RWPE2 (cell line): ENCODE results near the gene SLC16A2.

Source experiments
- ATAC-seq: fragments of 200-7000 bp; cut with Tn5 transposase; 3 replicates; pipeline ENCODE4 v1.9.1; 2021; ENCODE audit warnings: low read depth
- DNase-seq: peaks from one replicate; pipeline ENCODE4 v3.0.0-alpha.2; 2020; ENCODE audit warnings: low spot score
- H3K27ac ChIP-seq: fragments of 450-650 bp; 2 replicates; pipeline ENCODE4 v1.5.1; 2017; ENCODE audit warnings: mild to moderate bottlenecking; ENCODE audit not compliant: poor library complexity, severe bottlenecking
- H3K27me3 ChIP-seq: fragments of 250-450 bp; sonication (Bioruptor Pico); 2 replicates; pipeline ENCODE4 v1.5.1; 2021; ENCODE audit warnings: mild to moderate bottlenecking, moderate library complexity; ENCODE audit not compliant: insufficient read depth, poor library complexity, severe bottlenecking
- H3K36me3 ChIP-seq: fragments of 250-450 bp; sonication (Bioruptor Pico); 2 replicates; pipeline ENCODE4 v1.5.1; 2020; ENCODE audit warnings: low read depth, mild to moderate bottlenecking, moderate library complexity
- H3K4me1 ChIP-seq: fragments of 250-450 bp; sonication (Bioruptor Pico); 2 replicates; pipeline ENCODE4 v1.5.1; 2021; ENCODE audit warnings: mild to moderate bottlenecking, moderate library complexity; ENCODE audit not compliant: insufficient read depth, poor library complexity, severe bottlenecking
- H3K4me3 ChIP-seq: fragments of 250-450 bp; sonication (Bioruptor Pico); 2 replicates; pipeline ENCODE4 v1.5.1; 2021; ENCODE audit warnings: mild to moderate bottlenecking, moderate library complexity; ENCODE audit not compliant: severe bottlenecking
- H3K9me3 ChIP-seq: fragments of 250-450 bp; sonication (Bioruptor Pico); 2 replicates; pipeline ENCODE4 v1.5.1; 2021; ENCODE audit warnings: mild to moderate bottlenecking, moderate library complexity; ENCODE audit not compliant: severe bottlenecking
- CTCF ChIP-seq: fragments of 450-650 bp; IDR thresholded peaks from one replicate; pipeline ENCODE4 v1.5.1; 2017; ENCODE audit warnings: mild to moderate bottlenecking, moderate library complexity; ENCODE audit not compliant: poor library complexity, severe bottlenecking

The SLC16A2 gene

GRCh38 chrX:74519870-74520269 is 98.6 kb downstream of the SLC16A2 start:
- no peaks in the 10 kb centered on the region for H3K36me3 ChIP-seq
- DNase-seq = no peak
- H3K4me3 ChIP-seq = no peak overlapping the region
- H3K27me3 ChIP-seq = no peaks in the 10 kb centered on the region
- no peak for TF ChIP-seq CTCF
- no peak overlapping the region for H3K27ac ChIP-seq
- H3K9me3 ChIP-seq = no peaks in the 10 kb centered on the region
- no peak for ATAC-seq
- H3K4me1 ChIP-seq = no peaks in the 10 kb centered on the region

- Histone ChIP-seq H3K4me3 (no peak overlapping the region), H3K4me1 (no peaks in the 10 kb centered on the region), H3K27ac (no peak overlapping the region), H3K9me3 (no peaks in the 10 kb centered on the region), H3K36me3 (no peaks in the 10 kb centered on the region), H3K27me3 (no peaks in the 10 kb centered on the region)
- no peak for TF ChIP-seq CTCF
- ATAC-seq (no peak), DNase-seq (no peak)
These were observed 99.0 kb downstream of the SLC16A2 start for GRCh38 chrX:74520291-74520690.

- no peak for ATAC-seq
- Histone ChIP-seq H3K27me3 (no peaks in the 10 kb centered on the region), H3K36me3 (no peaks in the 10 kb centered on the region), H3K4me1 (no peaks in the 10 kb centered on the region), H3K9me3 (no peaks in the 10 kb centered on the region), H3K27ac (no peak overlapping the region), H3K4me3 (no peak overlapping the region)
- TF ChIP-seq CTCF = no peak
- no peak for DNase-seq
These were observed 99.6 kb downstream of the SLC16A2 start for GRCh38 chrX:74520896-74521295.

GRCh38 chrX:74521961-74522751 is 100.9 kb downstream of the SLC16A2 start:
- Histone ChIP-seq H3K36me3 (no peaks in the 10 kb centered on the region), H3K27ac (no peak overlapping the region), H3K4me3 (no peak overlapping the region), H3K4me1 (no peaks in the 10 kb centered on the region), H3K27me3 (no peaks in the 10 kb centered on the region), H3K9me3 (no peaks in the 10 kb centered on the region)
- DNase-seq = no peak
- TF ChIP-seq CTCF = no peak
- no peak for ATAC-seq

- Histone ChIP-seq H3K4me1 (no peaks in the 10 kb centered on the region), H3K27me3 (no peaks in the 10 kb centered on the region), H3K27ac (no peak overlapping the region), H3K9me3 (no peaks in the 10 kb centered on the region), H3K4me3 (no peak overlapping the region), H3K36me3 (no peaks in the 10 kb centered on the region)
- DNase-seq = no peak
- no peak for TF ChIP-seq CTCF
- no peak for ATAC-seq
These were observed 101.9 kb downstream of the SLC16A2 start for GRCh38 chrX:74523224-74523623.
